Stimulated activated CD4-positive, alpha-beta T cell treated with anti-CD3 and anti-CD28 coated beads, TNF-alpha, amount 100 ng/mL, for 24 hours (primary cell): Measurements from ENCODE around the gene NKAIN4.

Experiments
- DNase-seq, 3 experiments: peaks; one replicate each; pipeline ENCODE4 v3.0.0-alpha.2; 2020; ENCODE audit warnings: low read depth in 3 of 3

NKAIN4 gene

DNA sequence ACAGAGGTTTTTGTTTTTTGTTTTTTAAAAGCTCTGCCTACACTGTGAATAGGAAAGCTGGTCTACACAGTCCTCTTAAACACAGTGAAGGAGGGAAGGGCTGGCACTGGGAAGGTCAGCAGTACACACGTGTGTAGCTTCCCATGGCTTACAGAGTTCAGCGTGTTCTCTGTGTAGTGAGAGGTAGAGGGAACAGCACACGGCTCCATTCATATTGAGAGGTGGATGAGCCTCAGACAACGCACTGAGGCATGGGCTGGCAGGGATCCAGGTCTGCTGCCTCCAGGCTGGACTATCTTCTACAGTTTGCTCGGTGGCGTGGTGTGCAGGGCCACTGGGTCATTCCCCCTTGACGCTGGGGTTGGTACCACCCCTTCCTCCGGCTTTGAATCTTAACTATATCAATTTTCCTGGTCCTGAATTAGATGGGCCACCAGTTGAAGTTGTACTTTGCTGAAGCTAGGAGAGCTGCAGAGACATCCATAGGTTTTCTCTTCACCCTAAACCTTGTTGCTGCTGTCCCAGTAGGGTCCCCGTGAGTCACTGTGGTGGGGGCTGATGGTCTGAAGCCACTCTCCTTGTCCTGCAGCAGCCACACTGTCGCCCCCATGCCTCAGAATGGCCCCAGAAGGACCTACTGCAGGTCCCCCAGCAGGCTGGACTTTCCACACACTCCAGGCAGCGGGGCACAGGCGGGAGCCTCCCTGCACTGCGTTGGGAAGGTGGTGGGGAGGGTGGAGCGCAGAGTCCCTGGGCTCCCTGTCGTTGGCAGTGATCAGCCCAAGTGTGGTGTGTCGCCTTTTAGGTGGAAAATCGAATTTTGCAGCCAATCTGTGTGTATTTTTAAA, 20.3 kb upstream of the NKAIN4 start:
- no peak for DNase-seq

DNA sequence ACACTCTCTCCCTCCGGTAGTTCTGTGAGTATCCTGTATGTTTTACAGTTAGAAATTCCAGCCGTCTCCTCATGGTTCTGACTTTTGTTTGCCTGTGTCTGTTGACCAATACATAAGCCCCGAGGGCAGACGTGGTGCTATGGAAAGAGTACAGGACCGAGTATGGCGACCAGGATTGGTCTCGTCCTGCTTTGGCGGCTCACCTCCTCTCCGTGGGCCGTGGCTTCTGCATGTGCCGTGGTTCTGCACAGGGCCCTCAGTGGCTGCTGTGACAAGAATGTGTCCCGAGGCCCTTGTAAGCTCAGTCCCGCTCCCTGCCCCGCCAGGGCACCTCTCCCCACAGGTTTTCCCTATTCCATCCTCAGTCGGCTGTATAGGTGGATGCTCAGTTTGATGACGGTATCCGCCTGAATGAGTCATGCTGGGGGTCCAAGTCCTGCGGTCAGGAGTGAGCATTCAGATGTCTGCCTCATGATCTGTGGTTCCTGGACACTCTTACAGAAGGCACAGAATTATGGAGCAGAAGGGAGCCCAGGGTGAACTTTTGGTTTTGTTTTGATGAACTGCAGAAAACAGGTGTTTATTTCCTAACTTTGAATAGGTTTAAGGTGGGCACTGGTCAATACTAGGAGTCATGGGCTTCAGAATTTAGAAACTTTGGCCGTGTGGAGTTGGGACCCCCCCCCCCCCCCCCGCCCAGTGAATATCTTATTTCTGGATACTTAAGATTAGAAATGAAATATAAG, 19.5 kb upstream of the NKAIN4 start:
- no peak for DNase-seq

DNA sequence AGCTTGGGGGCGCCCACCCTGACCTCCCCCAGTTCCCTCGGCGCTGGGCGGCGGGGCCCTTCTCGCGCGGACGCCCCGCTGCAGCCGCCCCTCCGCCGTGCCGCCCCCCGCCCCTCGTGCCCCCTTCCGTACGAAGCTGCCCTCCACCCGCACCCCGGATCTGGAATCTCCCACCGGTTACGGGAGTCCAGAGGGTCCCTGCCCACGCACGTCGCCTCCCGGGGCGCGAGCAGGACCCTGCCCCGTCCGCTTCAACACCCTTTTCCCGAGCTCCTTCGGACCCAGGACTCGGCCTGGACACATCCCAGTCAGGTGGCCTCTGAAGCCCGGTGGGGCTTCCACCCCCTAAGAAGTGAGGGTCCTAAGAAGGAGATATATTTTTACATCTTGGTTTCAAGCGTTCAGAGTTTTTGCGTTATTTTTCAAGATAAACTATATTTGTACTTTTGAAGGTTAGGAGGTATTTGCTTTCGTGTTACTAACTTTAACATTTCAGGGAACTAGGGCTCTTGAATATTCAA, 18.9 kb upstream of the NKAIN4 start:
- DNase-seq = no peak

DNA sequence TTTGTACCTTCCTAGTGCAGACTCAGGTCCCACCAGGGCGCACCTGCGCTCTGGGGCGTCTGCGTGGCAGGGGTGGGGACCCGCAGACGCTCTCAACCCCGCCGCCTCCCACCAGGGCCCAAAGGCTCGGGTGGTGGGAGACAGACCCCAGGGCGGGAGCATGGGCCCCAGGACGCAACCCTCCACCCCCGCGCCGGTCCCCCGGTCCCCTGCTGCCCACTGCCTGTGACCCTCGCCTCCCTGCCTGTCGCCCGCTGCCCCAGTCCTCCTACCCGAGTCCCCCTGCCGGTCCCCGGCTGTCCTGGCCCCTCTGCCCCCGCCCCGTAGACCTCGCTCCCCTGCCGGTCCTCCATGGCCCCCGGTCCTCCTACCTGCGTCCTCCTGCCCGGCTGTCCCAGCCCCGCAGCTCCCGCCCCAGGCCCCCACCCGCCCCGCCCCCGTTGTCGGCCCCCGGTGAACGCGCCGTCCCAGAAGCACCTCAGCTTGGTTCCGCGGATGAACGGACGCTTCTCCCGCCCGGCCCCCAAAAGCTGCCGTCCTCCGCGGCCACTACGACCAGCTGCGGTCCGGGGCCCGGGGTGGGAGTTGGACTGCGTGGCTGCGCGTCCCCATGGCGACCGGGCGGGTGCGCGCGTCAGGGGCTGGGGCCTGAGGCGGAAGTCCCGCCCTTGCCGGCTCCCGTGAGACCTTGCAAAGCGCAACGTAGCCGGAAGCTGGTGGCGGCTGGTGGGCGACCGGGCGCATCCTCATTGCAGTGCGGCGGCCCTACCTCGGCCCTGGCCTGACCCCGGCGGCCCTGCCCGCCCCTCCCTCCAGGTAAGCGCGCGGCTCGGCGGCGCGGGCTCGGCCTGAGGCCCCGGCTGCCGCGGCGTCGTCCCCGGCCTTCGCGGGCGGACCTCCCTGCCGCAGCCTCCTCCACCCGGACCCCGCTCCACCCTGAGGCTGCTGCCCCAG, 18.1 kb upstream of the NKAIN4 start, which contains the start of gene ARFGAP1:
Gene ARFGAP1, plus strand, starts transcription at position 709 of the 954 bp plus-strand sequence. CDS start 2,768 bp downstream, outside the sequence.
- peak; percentile 82 to 90 (median 85) for DNase-seq

- DNase-seq = no peak
Measured at GRCh38 chr20:63270606-63271325, 16.5 kb upstream of the NKAIN4 start.

GRCh38 chr20:63269724-63270123, 15.5 kb upstream of the NKAIN4 start:
- no peak for DNase-seq

GRCh38 chr20:63268671-63269439, 14.6 kb upstream of the NKAIN4 start:
- no peak for DNase-seq

GRCh38 chr20:63268256-63268655, 14.0 kb upstream of the NKAIN4 start:
- no peak for DNase-seq

DNA sequence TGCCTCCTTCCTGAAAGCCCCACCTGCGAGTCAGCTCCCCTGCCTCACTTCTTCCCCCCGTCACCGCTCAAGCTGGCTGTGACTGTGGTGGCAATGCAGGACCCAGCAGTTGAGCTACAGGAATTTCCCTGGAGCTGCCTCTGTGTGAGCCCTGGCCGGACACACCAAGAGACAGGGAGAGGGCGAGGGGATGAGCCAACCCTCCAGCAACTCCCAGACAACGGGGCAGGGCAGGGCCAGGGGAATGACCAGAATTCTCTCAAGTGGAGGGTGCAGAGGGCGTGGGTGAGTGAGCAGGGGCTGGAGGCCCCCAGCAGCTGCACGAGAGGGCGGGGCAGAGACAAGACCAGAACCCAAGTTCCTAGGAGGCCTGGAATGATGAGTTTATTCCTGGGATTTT, 13.4 kb upstream of the NKAIN4 start:
- DNase-seq = no peak

DNA sequence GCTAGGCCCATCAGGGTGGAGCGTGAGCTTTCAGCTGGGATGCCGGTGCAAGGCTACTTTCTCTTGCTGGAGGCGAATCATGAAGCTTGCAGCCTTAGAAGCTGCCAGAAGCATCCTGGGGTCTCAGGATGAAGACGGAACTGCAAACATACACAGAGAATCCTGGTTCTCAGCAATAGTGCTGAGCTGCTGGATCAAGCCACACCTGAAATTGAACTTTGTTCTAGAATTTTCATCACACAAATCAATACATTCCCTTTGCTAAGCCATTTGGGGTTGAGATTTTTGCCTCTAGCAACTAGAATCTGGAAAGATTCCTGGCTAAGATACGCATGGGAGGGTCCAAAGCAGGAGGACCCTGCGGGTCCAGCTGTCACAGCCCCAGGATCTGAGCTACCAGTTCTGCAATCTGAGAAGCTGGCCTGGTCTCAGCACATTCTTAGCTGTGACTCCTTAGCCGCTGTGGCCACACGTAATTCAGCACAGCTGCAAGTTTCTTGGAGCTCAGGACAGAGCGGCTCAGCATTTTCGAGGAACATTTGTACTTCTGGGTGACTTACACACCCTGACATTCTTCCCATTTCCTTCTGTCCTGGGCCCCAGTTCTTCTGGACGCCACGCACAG, 11.7 kb upstream of the NKAIN4 start:
- no peak for DNase-seq

GRCh38 chr20:63264519-63264918, 10.3 kb upstream of the NKAIN4 start:
- no peak for DNase-seq

GRCh38 chr20:63264000-63264399, 9.7 kb upstream of the NKAIN4 start:
- no peak for DNase-seq

GRCh38 chr20:63262836-63263235, 8.6 kb upstream of the NKAIN4 start:
- DNase-seq = no peak

DNA sequence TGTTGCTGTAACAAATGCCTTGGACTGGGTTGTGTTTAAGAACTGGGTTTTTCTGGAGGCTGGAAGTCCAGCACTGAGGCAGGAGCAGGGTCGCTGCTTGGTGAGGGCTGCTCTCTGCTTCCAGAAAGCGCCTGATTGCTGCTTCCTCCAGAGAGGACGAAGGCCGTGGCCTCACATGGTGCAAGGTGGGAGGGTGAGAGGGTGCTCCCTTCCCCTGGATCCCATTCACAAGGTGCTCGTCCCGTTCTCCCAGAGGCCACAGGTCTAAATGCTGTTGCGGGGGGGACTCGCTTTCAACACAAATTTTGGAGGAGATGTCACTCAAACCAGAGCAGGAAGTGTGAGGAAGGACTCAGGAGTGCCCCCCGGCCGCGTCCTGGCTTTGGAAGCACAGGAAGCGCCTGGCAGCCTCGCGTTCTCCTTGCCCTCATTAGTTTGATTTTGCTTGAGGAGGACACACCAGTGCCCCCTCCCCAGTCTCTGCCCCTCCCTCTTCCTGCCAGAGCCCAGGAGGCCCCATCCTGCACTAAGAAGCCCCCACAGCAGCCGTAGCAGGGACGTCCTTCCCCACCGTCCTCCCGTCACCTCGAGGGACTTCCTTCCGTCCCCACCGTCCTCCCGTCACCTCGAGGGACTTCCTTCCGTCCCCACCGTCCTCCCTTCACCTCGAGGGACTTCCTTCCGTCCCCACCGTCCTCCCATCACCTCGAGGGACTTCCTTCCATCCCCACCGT, 7.7 kb upstream of the NKAIN4 start:
- DNase-seq = no peak

GRCh38 chr20:63261060-63261794, 7.0 kb upstream of the NKAIN4 start:
- DNase-seq = no peak

- no peak for DNase-seq
Measured at GRCh38 chr20:63260521-63260920, 6.3 kb upstream of the NKAIN4 start.

DNA sequence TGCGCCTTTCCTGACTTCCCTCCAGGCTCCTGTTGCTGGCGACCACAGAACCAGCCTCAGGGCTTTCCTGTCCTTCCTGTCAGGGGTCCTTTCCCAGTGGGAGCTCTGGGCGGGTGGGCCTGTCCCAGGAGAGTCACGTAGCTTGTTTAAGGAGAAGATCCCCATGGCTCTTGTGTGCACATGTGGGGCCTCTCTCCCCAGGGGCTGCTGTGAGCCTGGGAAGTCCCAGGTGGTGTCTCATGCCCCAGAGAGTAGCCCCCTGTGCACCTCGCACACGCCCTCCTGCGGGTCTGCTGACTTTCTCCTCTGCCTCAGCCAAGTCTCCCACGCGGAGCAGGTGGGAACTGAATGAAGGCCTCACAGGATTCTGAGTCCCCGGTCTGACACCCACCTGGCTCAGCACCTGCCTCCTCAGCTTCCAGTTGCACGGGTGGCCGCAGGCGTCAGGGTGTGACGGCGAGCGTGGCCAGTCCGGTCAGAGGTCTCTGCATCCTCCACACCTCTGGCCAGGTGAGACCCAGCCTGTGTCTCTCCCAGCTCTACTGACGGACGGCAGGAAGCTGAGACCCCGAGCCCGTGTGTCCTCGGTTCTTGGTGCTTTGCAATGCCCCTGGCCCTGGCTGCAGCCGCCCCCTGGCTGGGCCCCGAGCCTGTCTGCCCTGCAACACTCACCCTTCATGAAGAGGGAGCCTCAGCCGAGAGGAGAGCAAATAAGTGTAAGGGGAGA, 5.6 kb upstream of the NKAIN4 start:
- DNase-seq = no peak

DNA sequence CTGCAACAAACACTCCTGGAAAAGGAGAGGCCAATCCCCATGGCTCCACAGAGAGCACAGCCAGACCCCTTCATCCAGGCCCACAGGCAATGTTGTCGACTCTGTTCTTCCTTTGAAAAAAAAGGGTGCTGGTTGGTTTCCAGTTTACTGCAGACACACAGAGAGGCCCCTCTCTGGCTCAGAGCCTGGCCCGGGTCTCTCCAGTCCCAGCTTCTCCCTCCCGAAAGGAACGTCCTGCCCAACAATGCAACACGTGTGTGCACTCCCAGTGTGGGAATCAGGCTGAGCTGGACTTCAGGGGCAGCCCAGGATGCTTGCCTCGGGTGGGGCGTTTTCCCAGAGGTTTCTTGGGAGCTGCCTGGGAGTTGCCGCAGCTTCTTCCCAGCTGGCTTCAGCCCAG, 4.5 kb upstream of the NKAIN4 start:
- DNase-seq = no peak
